ENCODE results near the gene CNPY4. TPM values are rescaled to one million over a fixed set of nuclear protein-coding genes. Genes with fewer than 3 reads are reported as not detected.

Gene CNPY4
- total RNA-seq, 1 experiment from 2014 or later = 10.4 TPM

DNA sequence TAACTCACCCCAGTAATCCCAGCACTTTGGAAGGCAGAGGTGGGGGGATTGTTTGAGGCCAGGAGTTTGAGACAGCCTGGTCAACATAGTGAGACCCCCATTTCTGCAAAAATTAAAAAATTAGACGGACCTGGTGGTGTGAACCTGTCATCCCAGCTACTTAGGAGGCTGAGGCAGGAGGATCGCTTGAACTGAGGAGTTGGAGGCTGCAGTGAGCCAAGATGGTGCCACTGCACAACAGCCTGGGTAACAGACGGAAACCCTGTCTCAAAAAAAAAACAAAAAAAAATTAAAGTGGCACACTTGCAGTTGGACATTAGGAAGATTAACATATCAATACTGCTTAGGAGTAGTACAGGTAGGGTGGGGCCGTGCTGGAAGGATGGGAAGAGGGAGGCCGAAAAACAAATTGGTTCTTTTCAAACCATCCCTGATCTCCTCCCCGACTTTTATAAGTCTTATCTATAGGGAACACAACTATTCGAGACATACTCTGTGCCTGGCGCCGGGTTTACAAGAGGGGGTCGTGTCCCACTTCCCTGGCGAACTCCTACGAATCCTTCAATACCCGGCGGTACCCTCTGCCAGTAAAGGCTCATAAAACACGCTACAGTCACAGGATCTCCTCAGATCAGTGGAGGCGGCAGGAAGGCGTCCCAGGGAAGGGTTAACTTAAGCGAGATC, 904 bp upstream of the CNPY4 start:
- Histone ChIP-seq H2BK15ac (ENCODE audit: low read depth, low read length) (no peak overlapping the region), H3K79me2 (ENCODE audit: insufficient read depth, low read length) (no peaks in the 10 kb centered on the region), H3K27me3 (ENCODE audit: insufficient read depth, low read length) (no peaks in the 10 kb centered on the region), H3K14ac (ENCODE audit: insufficient read depth, low read length) (peak overlapping the region; percentile 88), H3K4me2 (ENCODE audit: insufficient read depth, insufficient read length, low read length) (peak overlapping the region; percentile 97), H3K23ac (ENCODE audit: insufficient read length, low read depth, low read length) (no peak overlapping the region), H3K4me1 (ENCODE audit: insufficient read depth, low read length) (no peaks in the 10 kb centered on the region), H4K8ac (replicated peaks; ENCODE audit: insufficient read length, low read depth, low read length) (no peak overlapping the region), H3K56ac (ENCODE audit: insufficient read length, low read depth, low read length) (no peak overlapping the region), H4K5ac (ENCODE audit: insufficient read length, low read depth, low read length) (peak overlapping the region; percentile 8), H3K9me3 (ENCODE audit: control insufficient read depth, low read depth, low read length) (no peaks in the 10 kb centered on the region), H3K18ac (ENCODE audit: insufficient read length, low read depth, low read length) (no peak overlapping the region), H2AK5ac (ENCODE audit: insufficient read length, low read length) (no peak overlapping the region), H3K9ac (ENCODE audit: extremely low read depth, insufficient read length, low read length) (peak overlapping the region; percentile 94), H2BK20ac (ENCODE audit: low read depth, low read length, poor library complexity, severe bottlenecking) (no peak overlapping the region), H3K79me1 (ENCODE audit: insufficient read depth, low read depth, low read length, poor library complexity, severe bottlenecking) (no peaks in the 10 kb centered on the region), H3K23me2 (ENCODE audit: insufficient read length, low read depth, low read length, poor library complexity, severe bottlenecking) (peaks cover 5% of the 10 kb centered on the region), H2BK120ac (ENCODE audit: low read depth, low read length, poor library complexity, severe bottlenecking) (no peak overlapping the region), H3K27ac (ENCODE audit: insufficient read length, low read depth, low read length) (no peak overlapping the region), H2AFZ (ENCODE audit: low read length) (no peak overlapping the region), H2BK12ac (ENCODE audit: insufficient read length, low read depth, low read length) (no peak overlapping the region), H2BK5ac (ENCODE audit: insufficient read length, low read length) (no peak overlapping the region), H4K91ac (ENCODE audit: insufficient read length, low read depth, low read length) (no peak overlapping the region), H3K4ac (ENCODE audit: low read depth, low read length) (no peak overlapping the region), H4K20me1 (ENCODE audit: control insufficient read depth, insufficient read depth, insufficient read length) (no peaks in the 10 kb centered on the region), H3T11ph (ENCODE audit: low read length) (no peak overlapping the region)
- Mint-ChIP-seq H3K4me1 (peaks cover 12 to 14% of the 10 kb centered on the region in 2 experiments), H3K9me3 (no peaks in the 10 kb centered on the region), H3K27ac (peak overlapping the region; percentile 99), H3K36me3 (ENCODE audit: insufficient read depth in 1 of 3, low read depth in 3 of 3) (peaks cover 7 to 24% (median 17%) of the 10 kb centered on the region in 3 experiments; a peak in 5 of 7 replicates), H3K4me3 (peak overlapping the region; percentile 96 to 98), H3K27me3 (ENCODE audit: low read depth) (no peaks in the 10 kb centered on the region)
- WGBS (ENCODE audit: extremely low coverage, insufficient read length, low lambda C conversion rate) = no CpG with 5 or more reads among the region's 18 CpGs
- no peak for DNase-seq
- TF ChIP-seq, protein P1, sequence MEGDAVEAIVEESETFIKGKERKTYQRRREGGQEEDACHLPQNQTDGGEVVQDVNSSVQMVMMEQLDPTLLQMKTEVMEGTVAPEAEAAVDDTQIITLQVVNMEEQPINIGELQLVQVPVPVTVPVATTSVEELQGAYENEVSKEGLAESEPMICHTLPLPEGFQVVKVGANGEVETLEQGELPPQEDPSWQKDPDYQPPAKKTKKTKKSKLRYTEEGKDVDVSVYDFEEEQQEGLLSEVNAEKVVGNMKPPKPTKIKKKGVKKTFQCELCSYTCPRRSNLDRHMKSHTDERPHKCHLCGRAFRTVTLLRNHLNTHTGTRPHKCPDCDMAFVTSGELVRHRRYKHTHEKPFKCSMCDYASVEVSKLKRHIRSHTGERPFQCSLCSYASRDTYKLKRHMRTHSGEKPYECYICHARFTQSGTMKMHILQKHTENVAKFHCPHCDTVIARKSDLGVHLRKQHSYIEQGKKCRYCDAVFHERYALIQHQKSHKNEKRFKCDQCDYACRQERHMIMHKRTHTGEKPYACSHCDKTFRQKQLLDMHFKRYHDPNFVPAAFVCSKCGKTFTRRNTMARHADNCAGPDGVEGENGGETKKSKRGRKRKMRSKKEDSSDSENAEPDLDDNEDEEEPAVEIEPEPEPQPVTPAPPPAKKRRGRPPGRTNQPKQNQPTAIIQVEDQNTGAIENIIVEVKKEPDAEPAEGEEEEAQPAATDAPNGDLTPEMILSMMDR (conservative IDR thresholded peaks at IDR 0.05) = no peak

All from H9 (cell line).